Activated CD4-positive, alpha-beta memory T cell treated with anti-CD3 and anti-CD28 coated beads for 36 hours (primary cell): ENCODE results near the gene AMZ1. TPM values are rescaled to one million over a fixed set of nuclear protein-coding genes. Genes with fewer than 3 reads are reported as not detected.

Source experiments
- CTCF ChIA-PET: fragments of 350-600 bp; sonication (Branson Sonifier 250); formaldehyde crosslinking; loops from one replicate; lab custom pipeline; 2021; ENCODE audit warnings: antibody characterized with exemption, inconsistent platforms; lab: Charles Lee
- POLR2A ChIA-PET: fragments of 350-600 bp; sonication (Branson Sonifier 250); formaldehyde crosslinking; loops from one replicate; lab custom pipeline; 2021; ENCODE audit warnings: antibody characterized with exemption; lab: Charles Lee
- DNase-seq: peaks from one replicate; pipeline ENCODE4 v3.0.0-alpha.2; 2020
- H3K27ac Mint-ChIP-seq: one replicate; pipeline ENCODE4 v1.8.0; 2021; ENCODE audit warnings: mixed read lengths
- H3K27me3 Mint-ChIP-seq: one replicate; pipeline ENCODE4 v1.8.0; 2021; ENCODE audit warnings: mixed read lengths
- H3K36me3 Mint-ChIP-seq: one replicate; pipeline ENCODE4 v1.8.0; 2021; ENCODE audit warnings: mixed read lengths
- H3K4me1 Mint-ChIP-seq: one replicate; pipeline ENCODE4 v1.8.0; 2021; ENCODE audit warnings: low read depth, mixed read lengths
- H3K4me3 Mint-ChIP-seq: one replicate; pipeline ENCODE4 v1.8.0; 2021; ENCODE audit warnings: mild to moderate bottlenecking, mixed read lengths
- H3K9me3 Mint-ChIP-seq: one replicate; pipeline ENCODE4 v1.8.0; 2021; ENCODE audit warnings: mixed read lengths
- intact Hi-C: fragments of 100-400 bp; cut with micrococcal nuclease; formaldehyde crosslinking; loops from one replicate; pipeline ENCODE4 v1.15.1; 2023
- total RNA-seq, 2 experiments: library from RNA; stranded (reverse); gene quantifications; one replicate each; pipeline ENCODE4 v1.2.3, GENCODE V29; 2021

AMZ1 gene
- total RNA-seq, 2 experiments from 2014 or later, result 0.83 to 0.94 TPM

DNA sequence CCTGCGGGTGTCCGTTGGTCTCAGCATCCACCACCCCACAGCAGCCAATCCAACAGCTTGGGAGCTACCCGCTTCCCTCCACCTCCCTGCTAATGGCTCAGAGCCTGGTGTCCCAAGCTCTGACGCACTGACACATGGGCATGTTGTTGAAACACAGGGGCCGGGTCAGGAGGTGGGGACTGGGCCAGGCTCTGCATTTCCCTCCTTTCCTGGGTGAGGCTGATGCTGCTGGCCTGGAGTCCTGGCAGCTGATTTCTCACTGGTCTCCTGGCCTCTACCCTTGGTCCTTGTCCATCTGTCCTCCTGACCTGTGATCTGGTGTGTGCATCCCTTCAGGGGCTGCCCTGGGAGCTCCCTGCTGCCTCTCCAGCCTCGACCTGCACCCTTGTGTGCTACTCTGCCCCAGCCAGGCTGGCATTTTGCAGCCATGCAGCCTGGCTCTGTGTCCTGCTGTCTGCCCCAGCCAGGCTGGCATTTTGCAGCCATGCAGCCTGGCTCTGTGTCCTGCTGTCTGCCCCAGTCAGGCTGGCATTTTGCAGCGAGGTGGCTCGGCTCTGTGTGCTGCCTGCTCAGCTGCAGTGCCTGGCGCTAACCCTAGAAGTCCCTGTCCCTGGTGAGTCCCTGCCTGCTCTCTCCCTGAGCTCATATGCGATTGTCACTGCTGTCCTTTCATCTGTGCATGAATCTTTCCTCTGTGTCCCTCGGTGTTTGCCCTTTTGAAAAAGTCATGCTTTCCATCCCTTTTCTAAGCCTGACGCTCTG is 14.0 kb downstream of the AMZ1 start:
- Mint-ChIP-seq H3K4me1 (peaks cover 18% of the 10 kb centered on the region), H3K27me3 (no peaks in the 10 kb centered on the region), H3K27ac (no peak overlapping the region), H3K4me3 (no peak overlapping the region), H3K9me3 (no peaks in the 10 kb centered on the region), H3K36me3 (no peaks in the 10 kb centered on the region)
- ChIA-PET CTCF (interaction anchor here (1.0 to 4.3 kb wide), 3 partner anchors 8 to 31 kb away, joined by 3 to 42 read pairs (median 6); no protein-coding TSS in a partner anchor), POLR2A (no interaction called here)
- no peak for DNase-seq
- intact Hi-C loops, result no loop called here

GRCh38 chr7:2702594-2702957 is 14.6 kb downstream of the AMZ1 start:
- Mint-ChIP-seq H3K27me3 (no peaks in the 10 kb centered on the region), H3K36me3 (no peaks in the 10 kb centered on the region), H3K4me1 (peaks cover 18% of the 10 kb centered on the region), H3K9me3 (no peaks in the 10 kb centered on the region), H3K4me3 (no peak overlapping the region), H3K27ac (no peak overlapping the region)
- CTCF ChIA-PET, result interaction anchor here (1.0 to 2.0 kb wide), 2 partner anchors 9 to 31 kb away, joined by 3 to 6 read pairs; no protein-coding TSS in a partner anchor
- POLR2A ChIA-PET, result no interaction called here
- intact Hi-C loops, result no loop called here
- no peak for DNase-seq

- Mint-ChIP-seq H3K27me3 (no peaks in the 10 kb centered on the region), H3K4me3 (no peak overlapping the region), H3K4me1 (peaks cover 11% of the 10 kb centered on the region), H3K9me3 (no peaks in the 10 kb centered on the region), H3K27ac (no peak overlapping the region), H3K36me3 (no peaks in the 10 kb centered on the region)
- POLR2A ChIA-PET, result no interaction called here
- intact Hi-C loops, result no loop called here
- CTCF ChIA-PET, result interaction anchor here (1.2 to 2.8 kb wide), 2 partner anchors 9 to 35 kb away, joined by 3 to 7 read pairs; no protein-coding TSS in a partner anchor
- no peak for DNase-seq
These were observed 17.5 kb downstream of the AMZ1 start for GRCh38 chr7:2705371-2706096.

DNA sequence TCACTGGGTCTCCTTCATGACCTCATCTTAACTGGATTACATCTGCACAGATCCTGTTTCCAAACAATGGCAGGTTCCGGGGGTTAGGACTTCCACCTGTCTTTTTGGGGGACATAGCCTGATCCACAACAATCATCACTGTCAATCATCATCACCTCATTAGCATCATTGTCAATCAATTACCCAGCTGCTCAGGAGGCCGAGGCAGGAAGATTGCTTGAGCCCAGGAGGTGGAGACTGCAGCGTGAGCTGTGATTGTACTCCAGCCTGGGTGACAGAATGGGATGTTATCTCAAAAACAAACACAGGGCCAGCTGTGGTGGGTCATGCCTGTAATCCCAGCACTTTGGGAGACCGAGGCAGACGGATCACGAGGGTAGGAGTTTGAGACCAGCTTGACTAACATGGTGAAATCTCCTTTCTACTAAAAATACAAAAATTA is 18.7 kb downstream of the AMZ1 start:
- Mint-ChIP-seq H3K27me3 (no peaks in the 10 kb centered on the region), H3K4me3 (no peak overlapping the region), H3K36me3 (no peaks in the 10 kb centered on the region), H3K9me3 (no peaks in the 10 kb centered on the region), H3K4me1 (peaks cover 20% of the 10 kb centered on the region), H3K27ac (no peak overlapping the region)
- POLR2A ChIA-PET, result no interaction called here
- CTCF ChIA-PET, result interaction anchor here (0.6 to 1.4 kb wide), 3 partner anchors 36 to 414 kb away, joined by 3 to 5 read pairs (median 3); no protein-coding TSS in a partner anchor
- no peak for DNase-seq
- intact Hi-C loops, result no loop called here

DNA sequence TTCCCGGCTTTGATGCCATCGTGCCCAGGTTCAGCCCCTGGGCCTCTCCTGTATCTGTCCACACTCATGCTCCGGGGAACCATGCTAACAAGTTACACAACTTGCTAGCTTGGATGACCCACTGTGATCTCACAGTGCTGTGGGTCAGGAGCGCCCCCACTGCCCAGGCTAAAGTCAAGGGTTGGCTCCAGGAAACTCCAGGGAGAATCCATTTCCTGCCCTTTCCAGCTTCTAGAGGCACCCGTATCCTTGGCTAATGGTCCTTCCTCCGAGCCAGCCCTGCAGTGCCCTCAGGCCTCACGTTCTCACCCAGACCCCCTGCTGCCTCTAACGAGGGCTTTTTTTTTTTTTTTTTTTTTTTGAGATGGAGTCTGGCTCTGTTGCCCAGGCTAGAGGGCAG is 19.5 kb downstream of the AMZ1 start:
- no peaks in the 10 kb centered on the region for H3K36me3 Mint-ChIP-seq
- ChIA-PET CTCF (interaction anchor here (0.8 to 1.4 kb wide), 2 partner anchors 37 to 239 kb away, joined by 3 to 5 read pairs; no protein-coding TSS in a partner anchor), POLR2A (no interaction called here)
- H3K27ac Mint-ChIP-seq, result no peak overlapping the region
- no peaks in the 10 kb centered on the region for H3K27me3 Mint-ChIP-seq
- DNase-seq, result no peak
- no peaks in the 10 kb centered on the region for H3K9me3 Mint-ChIP-seq
- intact Hi-C loops, result no loop called here
- H3K4me3 Mint-ChIP-seq, result no peak overlapping the region
- peaks cover 20% of the 10 kb centered on the region for H3K4me1 Mint-ChIP-seq

- DNase-seq, result no peak
- intact Hi-C loops, result no loop called here
- Mint-ChIP-seq H3K36me3 (no peaks in the 10 kb centered on the region), H3K27me3 (no peaks in the 10 kb centered on the region), H3K27ac (no peak overlapping the region), H3K4me1 (peaks cover 20% of the 10 kb centered on the region), H3K4me3 (no peak overlapping the region), H3K9me3 (no peaks in the 10 kb centered on the region)
- ChIA-PET CTCF (interaction anchor here (1.5 to 3.5 kb wide), 4 partner anchors 10 to 38 kb away, joined by 5 to 115 read pairs (median 37); no protein-coding TSS in a partner anchor), POLR2A (no interaction called here)
These were observed 20.0 kb downstream of the AMZ1 start for GRCh38 chr7:2708041-2708440.

GRCh38 chr7:2708547-2709310 is 20.7 kb downstream of the AMZ1 start:
- Mint-ChIP-seq H3K27ac (no peak overlapping the region), H3K36me3 (no peaks in the 10 kb centered on the region), H3K4me1 (peaks cover 20% of the 10 kb centered on the region), H3K9me3 (no peaks in the 10 kb centered on the region), H3K4me3 (peak overlapping the region; percentile 75), H3K27me3 (no peaks in the 10 kb centered on the region)
- no peak for DNase-seq
- intact Hi-C loops, result no loop called here
- POLR2A ChIA-PET, result interaction anchor here (2.3 kb wide), 1 partner anchor 10 kb away, joined by 11 read pairs; no protein-coding TSS in a partner anchor
- CTCF ChIA-PET, result interaction anchor here (0.8 to 3.5 kb wide), 26 partner anchors 9 to 258 kb away, joined by 3 to 115 read pairs (median 6); partner anchors contain the start of gene TTYH3

GRCh38 chr7:2709553-2710285 is 21.7 kb downstream of the AMZ1 start:
- H3K9me3 Mint-ChIP-seq, result no peaks in the 10 kb centered on the region
- intact Hi-C loops, result loop anchor here (1.0 kb wide), 2 partner anchors 11 to 38 kb away; no protein-coding TSS in a partner anchor
- DNase-seq, result peak; percentile 90
- H3K36me3 Mint-ChIP-seq, result no peaks in the 10 kb centered on the region
- CTCF ChIA-PET, result interaction anchor here (0.5 to 3.5 kb wide), 58 partner anchors 9 to 296 kb away, joined by 3 to 115 read pairs (median 4); partner anchors contain the start of genes AMZ1, IQCE and TTYH3
- H3K27ac Mint-ChIP-seq, result peak overlapping the region; percentile 82
- H3K4me3 Mint-ChIP-seq, result peak overlapping the region; percentile 75
- POLR2A ChIA-PET, result interaction anchor here (0.5 to 2.3 kb wide), 7 partner anchors 9 to 380 kb away, joined by 3 to 13 read pairs (median 5); partner anchors contain the start of gene TTYH3
- no peaks in the 10 kb centered on the region for H3K27me3 Mint-ChIP-seq
- peaks cover 21% of the 10 kb centered on the region for H3K4me1 Mint-ChIP-seq

DNA sequence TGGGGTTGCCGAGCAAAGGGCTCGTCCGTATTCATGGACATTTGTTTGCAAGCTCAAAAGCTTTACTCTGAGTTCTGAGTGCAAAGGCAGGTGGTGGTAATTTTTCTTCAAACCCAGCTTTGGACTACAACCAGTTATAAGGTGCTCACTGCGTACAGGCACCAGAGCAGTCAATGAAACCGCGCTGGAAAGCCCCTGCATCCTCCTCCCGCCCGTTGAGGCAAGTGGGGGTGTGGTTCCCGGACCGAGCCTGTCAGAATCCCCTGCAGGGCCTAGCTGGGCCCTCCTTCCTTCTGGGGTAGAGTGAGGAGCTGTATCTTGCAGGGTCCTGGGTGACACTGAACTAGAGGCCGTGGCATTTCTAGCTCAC is 22.3 kb downstream of the AMZ1 start:
- intact Hi-C loops, result loop anchor here (1.0 kb wide), 2 partner anchors 10 to 39 kb away; no protein-coding TSS in a partner anchor
- DNase-seq, result peak; percentile 85
- POLR2A ChIA-PET, result interaction anchor here (1.1 to 2.3 kb wide), 6 partner anchors 8 to 151 kb away, joined by 3 to 13 read pairs (median 6); partner anchors contain the start of gene TTYH3

DNA sequence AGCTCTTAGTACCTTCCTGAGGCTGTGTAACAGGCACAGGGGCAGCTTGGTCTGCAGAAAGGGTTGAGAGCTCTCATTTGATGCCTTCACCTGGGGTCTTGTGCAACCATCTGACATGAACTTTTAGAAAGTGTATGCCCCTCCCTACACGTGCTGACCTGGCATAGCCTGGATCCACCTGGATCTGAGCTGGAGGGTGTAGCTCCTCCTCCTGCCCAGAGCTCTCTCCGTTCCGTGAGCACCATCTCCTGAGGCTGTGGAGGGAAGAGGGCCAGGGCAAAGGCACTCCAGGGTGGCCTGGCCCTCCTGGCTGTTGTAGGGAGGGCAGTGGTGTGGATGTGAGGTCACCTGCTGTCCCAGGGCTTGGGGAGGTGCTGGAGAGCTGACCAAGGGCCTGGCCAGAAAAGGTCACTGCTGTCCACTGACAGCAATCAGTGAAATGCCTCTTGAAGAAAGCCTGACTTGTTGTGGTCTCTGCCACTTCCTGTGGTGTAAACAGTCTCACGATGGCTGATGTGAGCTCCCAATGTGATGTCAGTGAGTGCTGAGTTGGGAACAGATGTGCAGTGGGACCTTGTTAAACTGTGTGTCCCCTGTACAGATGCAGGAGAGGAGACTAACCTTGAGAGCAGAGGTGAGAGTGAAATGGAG is 23.0 kb downstream of the AMZ1 start:
- Mint-ChIP-seq H3K27me3 (peaks cover 2% of the 10 kb centered on the region), H3K36me3 (no peaks in the 10 kb centered on the region), H3K4me1 (peaks cover 34% of the 10 kb centered on the region), H3K4me3 (peak overlapping the region; percentile 75), H3K9me3 (no peaks in the 10 kb centered on the region), H3K27ac (peak overlapping the region; percentile 90)
- DNase-seq, result peak; percentile 71
- CTCF ChIA-PET, result interaction anchor here (0.9 to 3.5 kb wide), 26 partner anchors 7 to 260 kb away, joined by 3 to 115 read pairs (median 7); partner anchors contain the start of genes IQCE and TTYH3
- intact Hi-C loops, result loop anchor here (1.0 kb wide), 2 partner anchors 9 to 40 kb away; no protein-coding TSS in a partner anchor
- POLR2A ChIA-PET, result interaction anchor here (0.9 to 2.3 kb wide), 6 partner anchors 8 to 151 kb away, joined by 3 to 13 read pairs (median 6); partner anchors contain the start of gene TTYH3

More for the DNA sequence above, 22.3 kb downstream of the AMZ1 start:
- CTCF ChIA-PET, result interaction anchor here (0.5 to 3.5 kb wide), 53 partner anchors 8 to 297 kb away, joined by 3 to 115 read pairs (median 5); partner anchors contain the start of genes AMZ1, IQCE and TTYH3
- Mint-ChIP-seq H3K4me1 (peaks cover 27% of the 10 kb centered on the region), H3K27ac (peak overlapping the region; percentile 82), H3K4me3 (peak overlapping the region; percentile 75), H3K27me3 (peaks cover under 1% of the 10 kb centered on the region), H3K9me3 (no peaks in the 10 kb centered on the region), H3K36me3 (no peaks in the 10 kb centered on the region)
